Testis (tissue), 2 donors: ENCODE data around the gene CFLAR.

Source experiments
- CTCF ChIP-seq, 3 experiments: fragments of 450-650 bp in 2 of 3; fragments of 200-600 bp in 1 of 3; sonication (generic) in 1 of 3; IDR thresholded peaks; one replicate each; pipeline ENCODE4 v1.5.1; 2016 to 2019; ENCODE audit warnings: antibody characterized with exemption in 3 of 3, mild to moderate bottlenecking in 2 of 3, moderate library complexity in 1 of 3
- POLR2A ChIP-seq: fragments of 450-650 bp; IDR thresholded peaks from one replicate; pipeline ENCODE4 v1.6.1; 2017; ENCODE audit warnings: antibody characterized with exemption, mild to moderate bottlenecking, moderate library complexity

DNA sequence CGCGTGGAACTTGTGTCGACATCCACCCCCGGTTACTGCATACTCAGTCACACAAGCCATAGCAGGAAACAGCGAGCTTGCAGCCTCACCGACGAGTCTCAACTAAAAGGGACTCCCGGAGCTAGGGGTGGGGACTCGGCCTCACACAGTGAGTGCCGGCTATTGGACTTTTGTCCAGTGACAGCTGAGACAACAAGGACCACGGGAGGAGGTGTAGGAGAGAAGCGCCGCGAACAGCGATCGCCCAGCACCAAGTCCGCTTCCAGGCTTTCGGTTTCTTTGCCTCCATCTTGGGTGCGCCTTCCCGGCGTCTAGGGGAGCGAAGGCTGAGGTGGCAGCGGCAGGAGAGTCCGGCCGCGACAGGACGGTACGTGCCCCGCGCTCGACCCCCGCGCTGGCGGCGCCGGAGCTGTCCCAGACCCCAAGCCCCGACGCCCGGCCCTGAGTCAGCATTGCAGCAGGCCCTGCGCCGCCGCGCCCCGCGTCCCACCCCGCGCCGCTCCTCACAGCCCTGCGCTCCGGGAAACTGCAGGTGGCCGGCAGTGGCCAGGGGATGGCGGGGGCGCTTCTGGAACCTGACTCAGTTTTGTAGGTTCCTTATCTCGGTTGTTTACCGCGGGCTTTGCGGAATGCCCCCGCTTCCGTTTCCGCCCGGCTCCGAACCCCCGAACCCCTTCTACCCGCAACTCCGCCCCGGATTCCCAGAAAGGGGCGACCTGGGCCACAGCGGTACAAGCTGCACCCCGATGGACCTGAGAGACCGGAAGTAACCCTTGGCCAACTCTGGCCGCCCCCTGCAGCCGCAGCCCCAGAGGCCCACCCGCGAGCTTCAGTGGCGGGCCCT is at the start of gene CFLAR:
- no peak for TF ChIP-seq CTCF (IDR thresholded peaks at IDR 0.05)
- no peak for TF ChIP-seq POLR2A
